HEK293 (cell line): Measurements from ENCODE around the gene MLLT10.
"Not testable (repeated sequence)": the region's sequence is repeated elsewhere in the genome, so short reads cannot be mapped to it uniquely, and the experiment has no call there.

Experiments
- CTCF ChIA-PET: fragments of 350-600 bp; formaldehyde crosslinking; extraction: SDS; loops from one replicate; lab custom pipeline; 2021; ENCODE audit warnings: antibody characterized with exemption; lab: Yijun Ruan, JAX
- POLR2A ChIA-PET: fragments of 300-600 bp; formaldehyde crosslinking; extraction: SDS; loops from one replicate; lab custom pipeline; 2020; ENCODE audit warnings: antibody characterized with exemption, inconsistent platforms; lab: Yijun Ruan, JAX
- H3K27ac ChIP-seq: fragments of 200-500 bp; sonication (Bioruptor generic); 2 replicates; pipeline ENCODE4 v1.5.1; 2014; ENCODE audit warnings: low read depth, low read length, control low read depth, inconsistent platforms; ENCODE audit errors: extremely low read depth
- H3K36me3 ChIP-seq, 2 experiments: fragments of 200-500 bp in 1 of 2; sonication (Bioruptor generic) in 1 of 2; 1 replicate in 1 of 2; 2 replicates in 1 of 2; pipeline ENCODE4 v1.5.1; 2014 to 2017; ENCODE audit warnings: inconsistent platforms in 2 of 2, low read length in 2 of 2; ENCODE audit not compliant: control insufficient read depth in 2 of 2, insufficient read depth in 1 of 2
- H3K4me1 ChIP-seq: fragments of 200-500 bp; sonication (Bioruptor generic); 2 replicates; pipeline ENCODE4 v1.5.1; 2014; ENCODE audit warnings: mild to moderate bottlenecking, low read length, inconsistent platforms; ENCODE audit not compliant: control insufficient read depth, insufficient read depth
- H3K4me3 ChIP-seq: 2 replicates; pipeline ENCODE4 v1.5.1; 2011; ENCODE audit warnings: low read depth, mild to moderate bottlenecking, control low read depth, low read length, moderate library complexity
- H3K9me3 ChIP-seq: fragments of 200-500 bp; sonication (Bioruptor generic); 2 replicates; pipeline ENCODE4 v1.5.1; 2014; ENCODE audit warnings: low read depth, low read length, inconsistent platforms; ENCODE audit not compliant: control insufficient read depth, insufficient read depth
- GFI1B ChIP-seq: fragments of 450-650 bp; formaldehyde crosslinking; IDR thresholded peaks from 2 replicates; pipeline ENCODE4 v1.5.1; 2016; ENCODE audit warnings: missing biosample characterization, missing genetic modification characterization
- GLIS1 ChIP-seq: fragments of 450-650 bp; formaldehyde crosslinking; IDR thresholded peaks from 2 replicates; pipeline ENCODE4 v1.5.1; 2016; ENCODE audit warnings: missing biosample characterization, missing genetic modification characterization
- KLF1 ChIP-seq: fragments of 450-650 bp; formaldehyde crosslinking; IDR thresholded peaks from 2 replicates; pipeline ENCODE4 v1.5.1; 2016; ENCODE audit warnings: missing biosample characterization, missing genetic modification characterization
- KLF16 ChIP-seq: fragments of 450-650 bp; formaldehyde crosslinking; IDR thresholded peaks from 2 replicates; pipeline ENCODE4 v1.5.1; 2017; ENCODE audit warnings: missing biosample characterization, missing genetic modification characterization
- PRDM1 ChIP-seq: fragments of 450-650 bp; formaldehyde crosslinking; IDR thresholded peaks from 2 replicates; pipeline ENCODE4; 2016; ENCODE audit warnings: missing biosample characterization, missing genetic modification characterization
- RBAK ChIP-seq: fragments of 450-650 bp; formaldehyde crosslinking; IDR thresholded peaks from 2 replicates; pipeline ENCODE4 v1.5.1; 2016; ENCODE audit warnings: missing biosample characterization, missing genetic modification characterization
- TRIM28 ChIP-seq: IDR thresholded peaks from 2 replicates; pipeline ENCODE4 v1.6.1; 2011; ENCODE audit warnings: low read length, control low read depth, borderline replicate concordance
- ZBTB17 ChIP-seq: fragments of 450-650 bp; formaldehyde crosslinking; IDR thresholded peaks from 2 replicates; pipeline ENCODE4 v1.5.1; 2016; ENCODE audit warnings: missing biosample characterization, missing genetic modification characterization
- ZBTB26 ChIP-seq: fragments of 450-650 bp; formaldehyde crosslinking; optimal IDR thresholded peaks from 2 replicates; pipeline ENCODE3; 2016; ENCODE audit warnings: missing biosample characterization, mild to moderate bottlenecking, missing genetic modification characterization
- ZBTB7A ChIP-seq: fragments of 450-650 bp; formaldehyde crosslinking; IDR thresholded peaks from 2 replicates; pipeline ENCODE4 v1.5.1; 2016; ENCODE audit warnings: low read depth, missing biosample characterization, missing genetic modification characterization
- ZNF148 ChIP-seq: fragments of 450-650 bp; formaldehyde crosslinking; IDR thresholded peaks from 2 replicates; pipeline ENCODE4 v1.5.0; 2017; ENCODE audit warnings: missing biosample characterization, missing genetic modification characterization, borderline replicate concordance
- ZNF24 ChIP-seq: fragments of 450-650 bp; formaldehyde crosslinking; IDR thresholded peaks from 2 replicates; pipeline ENCODE4 v1.5.1; 2016; ENCODE audit warnings: missing biosample characterization, missing genetic modification characterization
- ZNF274 ChIP-seq, 2 experiments: fragments of 200-500 bp in 1 of 2; fragments of 450-650 bp in 1 of 2; sonication (Bioruptor generic) in 1 of 2; formaldehyde crosslinking in 1 of 2; IDR thresholded peaks; 2 replicates each; pipeline versions ENCODE4 v1.5.1 to v1.6.1; 2014 to 2016; ENCODE audit warnings: borderline replicate concordance in 1 of 2, inconsistent platforms in 1 of 2, low read length in 1 of 2, missing biosample characterization in 1 of 2, missing genetic modification characterization in 1 of 2
- ZNF280C ChIP-seq: fragments of 450-650 bp; formaldehyde crosslinking; IDR thresholded peaks from 2 replicates; pipeline ENCODE4 v1.5.1; 2016; ENCODE audit warnings: missing biosample characterization, missing genetic modification characterization
- ZNF362 ChIP-seq: fragments of 450-650 bp; formaldehyde crosslinking; IDR thresholded peaks from 2 replicates; pipeline ENCODE4 v1.5.1; 2016; ENCODE audit warnings: missing biosample characterization, missing genetic modification characterization
- ZNF48 ChIP-seq: fragments of 450-650 bp; formaldehyde crosslinking; IDR thresholded peaks from 2 replicates; pipeline ENCODE4 v1.5.1; 2016; ENCODE audit warnings: missing biosample characterization, missing genetic modification characterization
- ZNF571 ChIP-seq: fragments of 450-650 bp; formaldehyde crosslinking; IDR thresholded peaks from 2 replicates; pipeline ENCODE4 v1.5.0; 2017; ENCODE audit warnings: missing biosample characterization, missing genetic modification characterization
- ZNF654 ChIP-seq: fragments of 450-650 bp; formaldehyde crosslinking; IDR thresholded peaks from 2 replicates; pipeline ENCODE4 v1.5.1; 2016; ENCODE audit warnings: low read depth, missing biosample characterization, missing genetic modification characterization
- ZNF76 ChIP-seq: fragments of 450-650 bp; formaldehyde crosslinking; IDR thresholded peaks from 2 replicates; pipeline ENCODE4; 2016; ENCODE audit warnings: low read depth, missing biosample characterization, missing genetic modification characterization, borderline replicate concordance
- ZNF843 ChIP-seq: fragments of 450-650 bp; formaldehyde crosslinking; IDR thresholded peaks from 2 replicates; pipeline ENCODE4 v1.5.1; 2016; ENCODE audit warnings: missing biosample characterization, missing genetic modification characterization

Gene MLLT10

GRCh38 chr10:21588159-21588558, 54.1 kb downstream of the MLLT10 start:
- peaks cover 11 to 26% of the 10 kb centered on the region in 2 experiments; a peak in 2 of 3 replicates for H3K36me3 ChIP-seq
- H3K9me3 ChIP-seq, H3K4me3 ChIP-seq, POLR2A ChIA-PET, H3K27ac ChIP-seq, H3K4me1 ChIP-seq: not testable (repeated sequence)
- CTCF ChIA-PET, result interaction anchor here (0.7 kb wide), 1 partner anchor 10 kb away, joined by 3 read pairs; no protein-coding TSS in a partner anchor
- 0 out of 2 replicates have a peak, but pooled peaks have one; percentile 42 for TF ChIP-seq GFI1B (tag by site-specific recombination)

GRCh38 chr10:21593986-21594385, 60.0 kb downstream of the MLLT10 start:
- Histone ChIP-seq H3K9me3 (no peaks in the 10 kb centered on the region), H3K4me3 (no peak overlapping the region), H3K4me1 (no peaks in the 10 kb centered on the region), H3K27ac (no peak overlapping the region), H3K36me3 (peaks cover 7 to 13% of the 10 kb centered on the region in 2 experiments; a peak in 2 of 3 replicates)
- peak; percentile 70 for TF ChIP-seq KLF1 (tag by site-specific recombination)
- TF ChIP-seq PRDM1 (tag by site-specific recombination), result no peak
- TF ChIP-seq ZNF362 (tag by site-specific recombination), result 0 out of 2 replicates have a peak, but pooled peaks have one; percentile 4
- CTCF ChIA-PET, result no interaction called here
- POLR2A ChIA-PET, result no interaction called here

GRCh38 chr10:21599582-21599981, 65.5 kb downstream of the MLLT10 start:
- Histone ChIP-seq H3K4me3 (no peak overlapping the region), H3K27ac (no peak overlapping the region), H3K9me3 (no peaks in the 10 kb centered on the region), H3K36me3 (peaks cover 0 to 5% of the 10 kb centered on the region in 2 experiments; a peak in 2 of 3 replicates), H3K4me1 (peaks cover 14% of the 10 kb centered on the region)
- ChIA-PET POLR2A (interaction anchor here (0.6 kb wide), 1 partner anchor 10 kb away, joined by 3 read pairs; no protein-coding TSS in a partner anchor), CTCF (interaction anchor here (0.6 kb wide), 1 partner anchor 115 kb away, joined by 3 read pairs; no protein-coding TSS in a partner anchor)
- 0 out of 2 replicates have a peak, but pooled peaks have one; percentile 24 for TF ChIP-seq ZBTB17 (tag by site-specific recombination)
- no peak for TF ChIP-seq ZNF571 (tag by site-specific recombination)
- peak; percentile 27; the same call in 1 of the 2 replicates for TF ChIP-seq ZNF654 (tag by site-specific recombination)
- no peak for TF ChIP-seq ZNF274 (IDR thresholded peaks at IDR 0.05; ENCODE audit: low read length)
- TF ChIP-seq ZNF274 (tag by site-specific recombination; IDR thresholded peaks at IDR 0.05; ENCODE audit: borderline replicate concordance), result no peak
- no peak for TF ChIP-seq ZNF48 (tag by site-specific recombination)
- TF ChIP-seq ZNF280C (tag by site-specific recombination), result no peak
- TF ChIP-seq GLIS1, result peak; percentile 59
- no peak for TF ChIP-seq ZNF843 (tag by site-specific recombination)

- Histone ChIP-seq H3K27ac (no peak overlapping the region), H3K4me3 (no peak overlapping the region), H3K36me3 (peaks cover 0 to 7% of the 10 kb centered on the region in 2 experiments; a peak in 2 of 3 replicates), H3K4me1 (peaks cover 14% of the 10 kb centered on the region), H3K9me3 (no peaks in the 10 kb centered on the region)
- POLR2A ChIA-PET, result no interaction called here
- CTCF ChIA-PET, result no interaction called here
- TF ChIP-seq ZNF148, result no peak
- no peak for TF ChIP-seq KLF16 (tag by site-specific recombination)
- TF ChIP-seq TRIM28, result peak; percentile 61; the same call in 1 of the 2 replicates
- TF ChIP-seq ZNF24 (tag by site-specific recombination), result no peak
- no peak for TF ChIP-seq RBAK
- peak; percentile 40; the same call in 1 of the 2 replicates for TF ChIP-seq ZNF843 (tag by site-specific recombination)
- TF ChIP-seq ZNF76, result no peak
- TF ChIP-seq ZBTB26 (tag by site-specific recombination), result no peak
- no peak for TF ChIP-seq ZBTB7A
Measured at GRCh38 chr10:21600804-21601433, 66.9 kb downstream of the MLLT10 start.
